ENCODE data around the gene HOXB9.
A peak's percentile ranks its signal among the peaks of the same experiment; 100 is the strongest.

The HOXB9 gene

DNA sequence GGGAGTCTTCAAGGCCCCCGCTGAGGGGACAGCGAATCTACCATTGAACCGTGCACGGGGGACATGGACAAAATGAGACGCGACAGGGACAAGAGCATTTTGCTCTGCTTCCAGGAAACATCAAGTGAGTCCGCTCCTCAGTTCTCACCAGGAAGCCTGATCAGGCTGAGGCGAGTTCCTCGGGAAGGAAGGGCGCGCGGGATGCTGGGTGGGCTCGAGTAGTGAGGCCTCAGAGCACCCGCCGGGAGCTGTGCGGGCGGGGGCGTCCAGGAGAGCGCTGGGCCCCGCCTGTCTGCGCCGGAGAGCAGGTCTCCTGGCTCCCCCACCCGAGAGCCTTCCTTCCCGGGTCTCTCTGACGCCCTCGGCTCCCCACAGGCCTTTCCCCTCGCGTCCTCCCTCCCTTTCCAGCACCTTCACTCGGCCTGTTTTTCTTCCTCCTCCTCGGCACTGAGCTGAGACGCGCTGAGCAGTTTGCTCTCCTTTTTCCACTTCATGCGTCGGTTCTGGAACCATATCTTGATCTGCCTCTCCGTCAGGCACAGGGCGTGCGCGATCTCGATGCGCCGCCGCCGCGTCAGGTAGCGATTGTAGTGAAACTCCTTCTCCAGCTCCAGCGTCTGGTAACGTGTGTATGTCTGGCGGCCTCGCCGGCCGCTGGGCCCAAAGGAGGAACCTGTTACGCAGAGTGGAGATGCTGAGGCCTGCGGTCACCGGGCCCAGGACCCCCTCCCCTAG, 30.0 kb downstream of the HOXB9 start:
- DNase-seq (ENCODE audit: low read depth in 3 of 3), result no peak

DNA sequence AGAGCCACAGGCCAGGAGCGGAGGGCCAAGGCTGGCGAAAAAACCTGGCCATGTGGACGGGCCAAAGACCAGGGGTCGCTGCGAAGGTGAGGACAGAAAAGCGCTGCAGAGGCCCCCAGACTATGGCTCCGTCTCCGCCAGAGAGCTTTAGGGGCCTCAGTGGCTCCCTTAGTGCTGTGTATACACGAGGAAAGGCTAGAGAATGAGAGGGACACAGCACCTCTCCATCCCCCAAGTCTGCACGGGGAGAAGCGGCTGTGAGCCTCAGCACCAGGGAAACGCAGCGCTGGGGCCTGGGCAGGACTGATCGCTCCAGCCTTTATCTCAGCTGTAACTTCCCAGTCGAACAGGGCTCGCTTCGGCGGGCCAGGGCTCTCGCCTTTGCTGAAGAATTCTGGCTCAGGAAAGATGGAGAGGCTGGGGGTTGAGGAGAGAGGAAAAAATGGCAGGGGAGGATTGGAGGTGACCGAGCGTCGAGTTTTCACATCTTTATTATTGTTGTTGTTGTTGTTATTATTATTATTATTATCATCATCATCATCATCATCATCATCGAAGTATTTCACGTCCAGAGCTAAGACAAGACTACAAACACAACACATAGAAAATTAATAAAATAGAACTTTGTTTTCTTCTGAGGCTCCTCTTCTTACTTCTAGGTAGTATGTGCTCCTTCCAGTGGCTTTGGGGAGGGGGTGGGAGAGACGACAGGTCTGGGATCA, 30.7 kb downstream of the HOXB9 start:
- DNase-seq (ENCODE audit: low read depth in 3 of 3), result no peak

DNA sequence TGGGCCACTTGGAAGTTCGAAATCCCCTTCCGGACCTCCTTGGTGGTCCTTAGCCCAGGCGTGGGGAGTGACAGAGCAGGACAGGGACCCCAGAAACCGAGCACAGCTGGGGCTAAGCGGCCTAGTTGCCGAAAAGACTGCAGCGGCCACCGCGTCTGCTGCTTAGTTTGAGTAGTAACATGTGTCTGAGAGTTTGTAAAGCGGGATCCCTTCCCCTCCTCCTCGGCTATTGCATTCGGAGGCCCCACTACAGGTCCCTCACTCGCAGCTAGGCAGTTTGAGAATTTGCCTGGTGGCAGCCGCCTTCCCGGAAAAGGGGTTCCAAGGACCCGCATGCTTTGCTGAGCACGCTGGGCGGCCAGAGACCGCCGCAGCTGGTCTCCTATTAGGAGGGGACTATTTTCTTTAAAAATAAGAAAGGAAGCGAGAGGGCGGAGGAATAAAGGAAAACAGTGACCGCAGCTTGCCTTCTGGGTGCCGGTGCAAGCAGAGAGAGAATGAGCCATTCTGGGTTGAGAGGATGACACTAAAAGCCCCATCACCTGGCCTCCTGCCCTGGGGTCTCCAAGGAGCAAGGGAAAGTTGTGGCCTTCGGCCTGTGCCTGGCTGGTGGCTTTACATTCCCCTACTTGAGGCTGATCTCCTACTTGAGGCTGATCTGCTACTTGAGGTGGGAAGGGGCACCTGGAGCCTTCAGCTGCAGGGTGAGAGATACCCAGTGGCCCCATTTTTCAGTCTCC, 31.4 kb downstream of the HOXB9 start:
- no peak for DNase-seq (ENCODE audit: low read depth in 3 of 3)

DNA sequence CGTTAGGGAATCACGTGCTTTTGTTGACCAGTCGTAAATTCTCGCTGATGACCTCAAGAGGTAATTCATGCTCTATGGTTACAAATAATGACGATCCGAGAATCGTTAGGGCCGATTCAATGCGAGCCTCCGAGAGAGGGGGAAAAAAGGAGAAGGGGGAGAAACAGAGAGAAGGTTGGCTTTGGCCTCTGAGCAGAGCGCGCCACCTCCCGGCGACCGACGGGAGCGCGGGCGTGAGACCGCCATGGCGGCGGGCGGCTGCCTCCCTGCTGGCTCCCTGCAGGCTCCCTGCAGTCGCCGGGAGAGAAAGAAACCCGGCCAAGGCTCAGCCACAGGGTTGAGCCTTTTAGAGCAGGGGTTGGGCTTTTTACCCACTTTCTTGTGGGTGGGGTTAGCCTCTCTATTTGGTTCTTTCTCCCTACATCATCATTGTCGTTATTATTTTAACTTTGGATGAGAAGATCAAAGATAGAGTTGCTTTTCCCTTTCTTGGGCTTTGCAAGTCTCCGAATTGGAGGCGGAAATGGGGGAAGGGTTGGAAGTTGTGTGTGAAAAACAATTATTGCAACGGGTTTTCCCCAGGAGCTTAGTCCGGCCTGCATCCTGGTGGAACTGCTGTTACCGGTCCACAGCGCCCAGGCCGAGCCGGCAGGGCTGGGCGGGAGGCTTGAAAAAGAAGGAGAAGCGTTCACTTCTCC, 32.2 kb downstream of the HOXB9 start:
- DNase-seq (ENCODE audit: low read depth in 3 of 3), result peak; percentile 65 to 80 (median 65)

DNA sequence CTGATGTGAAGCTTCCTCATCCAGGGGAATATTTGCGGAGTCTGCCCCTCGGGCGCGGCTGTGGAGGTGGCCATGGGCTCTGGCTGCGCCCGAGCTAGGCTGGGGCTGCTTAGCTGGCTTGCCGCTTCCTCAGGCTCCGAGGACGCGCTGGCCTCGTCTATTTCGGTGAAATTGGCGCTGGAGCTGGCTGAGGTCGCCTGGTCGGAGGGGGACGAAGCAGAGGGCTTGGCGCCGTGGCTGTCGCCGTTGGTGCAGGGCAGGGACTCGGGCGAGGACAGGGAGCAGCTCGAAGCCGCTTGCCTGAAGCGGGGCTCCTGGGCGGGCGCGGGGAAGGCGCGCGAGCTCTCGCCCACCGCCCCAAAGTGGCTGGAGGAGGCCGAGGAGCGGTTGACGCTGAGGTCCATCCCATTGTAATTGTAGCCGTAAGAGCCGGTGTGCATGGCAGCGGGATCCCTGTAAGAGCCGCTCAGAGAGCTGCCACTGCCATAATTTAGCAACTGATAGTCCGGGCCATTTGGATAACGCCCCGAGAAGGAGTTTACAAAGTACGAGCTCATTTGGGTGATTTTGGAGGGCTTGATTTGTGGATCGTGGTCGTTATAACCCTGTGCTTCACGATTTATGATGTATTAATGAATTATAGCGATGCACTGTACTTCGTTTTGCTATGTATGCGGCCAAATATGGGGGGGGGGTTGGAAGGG, 32.9 kb downstream of the HOXB9 start, which contains the start of gene HOXB5:
HOXB5 (minus strand) TSS at position 654 of the 704 bp plus-strand sequence; CDS start at position 557, 97 bp downstream.
- DNase-seq (ENCODE audit: low read depth in 3 of 3), result no peak

DNA sequence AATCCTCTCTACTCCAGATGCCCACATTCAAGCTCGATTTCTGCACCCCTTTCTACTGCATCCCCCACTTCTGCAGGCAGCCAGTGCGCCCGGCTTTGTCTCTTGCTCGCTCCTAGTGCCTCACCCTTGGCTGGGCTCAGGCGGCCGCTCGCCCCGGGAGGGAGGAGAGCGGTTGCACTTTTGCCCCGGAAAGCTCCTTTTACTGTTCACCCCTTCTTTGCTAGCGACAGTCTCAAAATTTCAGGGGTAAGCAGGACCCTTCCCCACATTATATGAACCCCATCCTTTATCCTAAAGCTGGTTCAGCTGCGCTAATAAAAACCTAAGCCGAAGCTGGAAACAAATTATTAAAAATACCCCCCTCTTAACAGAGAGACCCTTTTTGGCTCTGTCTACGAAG, 33.6 kb downstream of the HOXB9 start:
- DNase-seq (ENCODE audit: low read depth in 3 of 3), result no peak

DNA sequence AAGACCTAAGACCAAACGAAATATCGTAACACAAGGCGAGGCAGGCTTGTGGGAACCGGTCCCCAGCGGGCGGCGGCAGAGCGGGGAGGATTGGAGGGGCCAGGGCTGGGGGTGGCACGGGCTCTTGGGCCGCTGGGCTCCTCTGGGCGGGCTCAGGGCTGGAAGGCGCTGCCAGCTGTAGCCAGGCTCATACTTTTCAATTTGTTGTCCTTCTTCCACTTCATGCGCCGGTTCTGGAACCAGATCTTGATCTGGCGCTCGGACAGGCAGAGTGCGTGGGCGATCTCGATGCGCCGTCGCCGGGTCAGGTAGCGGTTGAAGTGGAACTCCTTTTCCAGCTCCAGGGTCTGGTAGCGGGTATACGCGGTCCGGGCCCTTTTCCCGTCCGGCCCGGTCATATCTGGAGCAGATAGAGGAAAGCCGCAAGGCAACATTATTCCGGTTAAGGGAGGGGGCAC, 34.1 kb downstream of the HOXB9 start:
- no peak for DNase-seq (ENCODE audit: low read depth in 3 of 3)

DNA sequence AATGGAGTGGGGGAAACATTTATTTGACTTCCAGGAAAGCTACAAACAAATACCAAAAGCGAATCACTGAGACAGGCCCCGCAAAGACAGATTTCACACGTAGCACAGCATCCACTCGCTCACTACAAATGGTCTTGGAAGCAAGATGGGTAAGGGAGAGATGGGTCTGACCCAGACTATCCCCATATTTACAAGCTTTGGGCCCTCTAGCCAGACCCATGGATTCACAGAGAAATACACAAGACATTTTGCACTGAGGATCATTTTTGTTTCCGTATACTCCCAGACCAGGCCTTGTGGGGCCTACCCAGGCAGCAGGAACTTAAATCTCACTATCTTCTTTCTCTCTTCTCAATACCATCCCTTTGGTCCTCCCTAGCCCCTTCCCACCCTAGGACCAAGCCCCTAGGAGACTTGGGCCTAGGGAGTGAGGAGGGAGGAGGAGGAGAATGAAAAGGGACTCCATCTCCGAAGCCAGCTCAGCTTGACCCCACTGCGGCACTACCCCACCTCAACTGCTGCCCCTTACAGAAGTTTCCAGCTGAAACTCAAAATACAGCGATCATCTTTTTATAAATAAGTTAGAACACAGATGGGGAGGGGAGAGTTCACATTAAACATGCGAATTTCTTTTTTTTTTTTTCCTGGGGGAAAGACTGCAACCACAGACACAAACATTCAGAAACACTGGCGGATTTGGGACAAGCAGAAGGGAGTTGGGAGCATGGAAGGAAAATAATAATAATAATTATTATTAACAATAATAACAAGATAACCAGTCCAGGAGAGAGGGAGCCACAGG, 34.7 kb downstream of the HOXB9 start:
- DNase-seq (ENCODE audit: low read depth in 3 of 3), result no peak

DNA sequence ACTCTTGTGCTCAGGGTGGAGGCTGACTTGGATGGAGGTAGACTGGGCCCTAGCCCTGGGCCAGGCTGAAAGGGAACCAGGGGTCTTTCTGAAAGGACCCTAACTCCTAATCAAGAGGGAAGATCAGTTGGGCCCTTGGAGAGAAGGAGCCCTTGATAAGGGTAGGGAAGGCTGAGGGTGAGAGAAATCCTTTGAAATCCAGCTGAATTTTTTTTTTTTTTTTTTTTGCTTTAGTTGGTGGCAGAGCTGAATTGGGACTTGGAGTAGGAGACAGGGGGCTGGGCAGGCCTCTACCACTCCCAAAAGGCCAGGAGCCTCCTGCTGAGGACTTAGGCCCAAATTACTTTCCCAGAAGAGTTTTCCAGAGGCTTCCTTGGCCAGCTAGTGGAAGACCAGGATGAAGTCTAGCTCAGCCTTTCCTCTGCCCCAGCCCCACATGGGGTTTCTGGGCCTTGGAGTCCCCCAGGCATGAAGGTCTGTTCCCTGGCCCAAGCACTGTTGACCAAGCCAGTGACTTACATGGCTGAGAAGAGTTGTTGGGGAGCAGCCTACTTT, 35.5 kb downstream of the HOXB9 start:
- DNase-seq (ENCODE audit: low read depth in 3 of 3), result no peak

DNA sequence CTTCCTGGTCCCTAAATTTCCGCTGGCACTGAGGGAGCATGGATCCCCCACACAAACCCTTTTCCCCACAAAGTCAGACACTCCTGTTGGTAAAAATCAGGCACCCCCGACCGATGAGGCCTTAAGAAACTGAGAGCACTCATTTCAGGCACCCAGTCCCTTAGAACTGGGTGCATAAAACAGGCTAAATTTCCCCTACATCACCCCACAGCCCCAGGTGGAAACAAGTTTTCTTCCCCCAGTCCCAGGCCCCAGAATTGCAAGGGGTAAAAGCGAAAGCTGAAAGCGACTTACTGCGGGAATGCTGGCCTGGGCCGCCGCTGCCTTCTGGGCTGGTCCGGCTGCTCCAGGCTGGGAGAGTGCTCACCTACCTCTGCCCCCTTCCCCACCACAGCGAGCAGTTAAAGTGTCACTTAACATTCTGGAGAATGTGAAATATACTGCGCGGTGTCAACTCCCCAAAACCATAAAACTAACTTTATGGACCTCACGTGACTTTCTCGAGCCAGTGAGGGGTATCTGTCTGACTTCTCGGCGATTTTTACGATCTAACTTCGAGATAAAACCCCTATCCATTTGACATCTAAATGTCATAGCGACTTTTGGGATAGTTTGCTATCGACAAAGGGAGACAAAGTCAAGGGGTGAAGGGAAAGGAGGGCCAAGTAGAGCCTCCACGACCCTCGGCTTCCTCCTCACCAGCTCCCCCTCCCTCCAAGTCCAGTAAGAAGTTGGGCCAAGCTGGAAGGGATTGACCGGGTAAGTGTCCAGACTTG, 36.1 kb downstream of the HOXB9 start, which contains the start of gene HOXB3:
HOXB3 (minus strand) TSS at position 411 of the 776 bp plus-strand sequence. CDS start 37,767 bp downstream, outside the sequence.
- no peak for DNase-seq (ENCODE audit: low read depth in 3 of 3)

DNA sequence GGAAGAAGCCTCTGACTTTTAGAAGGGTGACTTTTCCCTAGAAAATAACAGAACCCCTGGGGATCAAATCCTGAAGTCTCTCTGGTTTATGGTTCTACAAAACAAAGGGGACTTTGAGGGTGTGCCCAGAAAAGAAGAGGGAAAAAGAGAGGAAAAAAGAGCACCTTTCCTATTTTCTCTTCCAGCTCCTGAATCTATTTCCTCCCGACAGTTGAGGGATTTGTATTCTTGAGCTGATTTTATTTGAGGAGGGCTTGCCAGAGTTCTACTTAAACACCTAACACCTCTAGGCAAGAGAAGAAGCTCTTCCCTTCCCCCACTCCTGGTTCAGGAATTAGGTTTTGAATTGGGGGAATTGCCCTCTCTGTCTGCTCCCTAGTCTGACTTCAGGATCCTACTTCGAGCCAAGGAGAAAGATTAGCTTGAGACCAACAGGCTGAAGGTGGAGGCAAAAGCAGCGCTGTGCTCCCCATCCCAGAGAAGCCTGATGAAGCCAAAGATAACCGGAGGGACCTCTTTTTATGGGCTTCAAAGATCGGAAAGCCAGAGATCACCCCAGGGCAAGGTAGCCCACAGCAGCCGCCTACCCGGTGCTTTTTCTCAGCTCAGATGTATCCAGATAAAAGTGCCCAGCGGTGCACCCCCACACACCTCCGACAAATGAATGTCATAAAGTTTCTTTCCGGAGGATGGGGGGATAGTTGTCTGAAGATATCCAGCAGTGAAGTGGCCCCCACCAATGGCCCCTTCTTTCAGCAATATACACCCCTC, 36.9 kb downstream of the HOXB9 start:
- DNase-seq (ENCODE audit: low read depth in 3 of 3), result no peak

DNA sequence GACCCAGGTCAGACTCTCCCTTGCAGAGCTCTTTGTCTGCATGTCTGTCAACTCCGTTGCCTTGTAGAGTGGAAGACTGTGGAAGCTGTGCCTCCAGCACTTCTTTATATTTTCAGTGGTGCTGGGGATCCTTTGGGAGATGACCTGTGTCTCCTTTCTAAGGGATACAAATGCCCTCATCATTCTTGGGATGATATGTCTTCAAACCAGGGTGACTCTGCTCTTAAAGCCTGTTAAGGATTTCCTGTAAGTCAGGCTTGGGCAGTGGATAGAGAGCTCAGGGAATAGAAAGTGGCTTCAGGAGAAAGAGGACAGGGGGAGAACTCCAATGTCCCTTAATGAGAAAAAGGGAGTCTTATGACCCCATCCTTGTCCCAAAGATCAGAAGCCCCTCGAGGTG, 37.6 kb downstream of the HOXB9 start:
- no peak for DNase-seq (ENCODE audit: low read depth in 3 of 3)

DNA sequence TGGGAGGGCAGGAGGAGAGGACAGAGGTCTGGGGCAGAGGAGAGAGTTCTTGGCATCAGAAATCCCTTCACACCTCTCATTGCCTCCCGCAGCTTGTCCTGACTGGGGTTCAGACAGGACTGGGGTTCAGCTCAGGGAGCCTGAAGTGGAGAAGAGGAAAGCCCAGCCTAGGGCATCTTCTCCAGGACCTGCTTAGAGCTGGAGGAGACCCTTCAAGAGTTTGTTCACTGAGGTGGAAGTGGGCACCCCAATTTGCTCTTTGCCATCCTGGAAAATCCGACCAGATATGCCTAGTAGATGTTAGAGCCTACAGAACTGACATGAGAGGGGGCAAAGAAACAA, 38.1 kb downstream of the HOXB9 start:
- no peak for DNase-seq (ENCODE audit: low read depth in 3 of 3)

DNA sequence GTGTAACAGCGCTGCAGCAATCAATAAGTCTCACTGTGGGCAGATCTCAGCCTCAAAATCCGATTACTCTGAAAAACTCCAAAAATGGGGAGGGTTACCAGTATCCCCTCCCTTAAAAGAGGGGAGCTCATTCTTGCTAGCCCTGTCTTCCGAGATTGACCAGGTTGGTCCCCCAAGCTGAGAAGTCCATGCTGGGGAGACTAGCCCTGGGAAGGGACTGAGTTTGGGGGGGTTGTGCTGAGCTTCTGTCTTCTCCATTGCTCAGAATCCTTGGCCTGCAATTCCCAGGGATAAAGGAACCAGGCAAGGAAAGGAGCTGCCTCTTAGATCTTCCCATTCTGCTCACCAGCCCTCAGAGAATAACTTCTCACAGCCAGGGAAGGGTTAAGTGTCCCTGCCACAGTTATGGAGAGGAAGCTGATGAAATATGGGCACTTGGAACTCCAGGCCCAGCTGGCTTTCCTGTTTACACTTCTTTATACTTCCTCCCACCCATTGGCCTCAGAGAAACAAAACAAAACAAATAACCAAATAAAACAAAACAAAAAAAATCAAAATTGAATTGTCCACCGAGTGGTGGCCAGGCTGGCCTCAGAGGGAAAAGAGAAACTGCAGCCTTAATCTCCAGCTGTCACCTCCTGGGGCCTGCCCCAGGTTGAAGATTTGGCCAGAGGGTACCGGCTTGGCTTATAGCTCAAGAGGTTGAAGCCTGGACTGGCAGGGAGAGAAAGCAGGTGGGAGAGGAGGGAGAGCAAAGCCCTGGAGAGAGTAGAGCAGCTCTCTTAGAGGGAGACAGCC, 38.7 kb downstream of the HOXB9 start:
- DNase-seq (ENCODE audit: low read depth in 3 of 3), result no peak

DNA sequence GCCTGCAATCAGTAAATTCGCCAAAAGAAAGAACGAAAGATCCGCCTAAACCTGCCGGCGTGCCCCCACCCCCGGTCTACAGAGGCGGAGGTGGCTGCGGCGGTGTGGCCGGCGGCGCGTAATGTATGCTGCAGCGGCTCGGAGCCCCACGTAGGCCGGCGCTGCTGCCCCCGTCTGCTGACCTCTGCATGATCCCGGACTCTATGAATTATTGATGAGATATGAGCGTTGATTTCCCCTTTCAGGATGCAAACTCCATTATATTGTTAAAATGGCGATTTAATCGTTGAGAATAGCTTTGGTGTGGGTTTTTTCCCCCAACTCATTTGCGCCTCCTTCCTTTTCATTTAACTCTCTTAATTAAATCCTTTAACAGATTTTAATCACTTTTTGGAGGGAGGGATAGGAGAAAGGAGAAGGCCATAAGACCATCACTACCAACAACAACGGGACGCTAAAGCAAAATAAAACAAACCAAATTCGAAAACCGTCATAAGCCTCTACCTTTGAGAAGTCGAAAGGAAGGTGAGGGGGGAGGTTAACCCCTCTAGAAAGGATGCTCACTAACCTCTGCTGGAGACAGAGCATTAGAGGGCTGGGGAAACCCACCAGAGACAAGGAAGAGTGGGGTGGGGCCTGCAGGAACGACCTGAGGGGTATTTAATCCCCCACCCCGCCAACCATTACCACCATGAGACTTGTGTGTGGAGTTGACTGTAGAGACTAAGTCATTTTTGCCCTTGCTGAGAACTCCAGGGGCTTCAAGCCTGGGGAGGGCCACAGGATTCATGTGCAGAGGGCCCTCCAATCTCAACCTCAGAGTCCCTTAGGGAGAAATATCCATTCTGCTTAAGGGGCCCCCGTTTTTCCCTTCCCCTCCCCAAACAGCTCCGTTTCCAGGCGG, 39.6 kb downstream of the HOXB9 start:
- DNase-seq (ENCODE audit: low read depth in 3 of 3), result no peak

DNA sequence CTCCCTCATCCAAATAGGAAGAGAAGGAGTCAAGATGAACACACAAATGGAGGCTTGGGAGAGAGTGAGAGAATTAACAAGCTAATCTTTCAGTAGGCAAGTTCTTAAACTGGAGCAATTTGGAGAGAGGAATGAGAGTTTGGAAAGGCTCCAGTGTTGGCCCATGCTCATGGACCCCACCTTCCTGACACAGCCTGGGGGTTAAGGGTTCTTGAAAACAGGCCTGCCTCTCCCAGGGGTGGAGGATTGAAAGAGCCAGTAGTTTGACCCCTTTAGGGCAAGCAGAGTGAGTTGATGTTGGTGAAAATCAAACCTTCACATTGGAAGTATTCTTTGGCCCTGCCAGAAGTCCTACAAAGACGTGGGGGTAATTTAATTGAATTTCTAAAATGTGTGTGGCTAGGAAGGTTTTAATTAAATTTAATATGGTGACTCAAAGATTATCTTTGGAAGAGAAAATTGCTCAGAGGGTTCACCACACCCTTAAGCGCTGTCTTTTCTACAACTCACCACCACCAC, 41.9 kb downstream of the HOXB9 start:
- no peak for DNase-seq (ENCODE audit: low read depth in 3 of 3)
